ENCODE results near the gene HIPK3.

HIPK3 gene

GRCh38 chr11:33399421-33399820, 142.2 kb downstream of the HIPK3 start:
- no peak for DNase-seq

GRCh38 chr11:33402066-33402465, 144.9 kb downstream of the HIPK3 start:
- DNase-seq = no peak

- no peak for DNase-seq
Measured at GRCh38 chr11:33403344-33403743, 146.2 kb downstream of the HIPK3 start.

- no peak for DNase-seq
Measured at GRCh38 chr11:33405834-33406602, 148.8 kb downstream of the HIPK3 start.
